GM12865 (cell line): ENCODE data around the gene TM9SF4.

Source experiments
- DNase-seq: peaks from one replicate; pipeline ENCODE4 v3.0.0; 2010; ENCODE audit warnings: low read depth
- H3K4me3 ChIP-seq: 2 replicates; pipeline ENCODE4 v1.5.1; 2011; ENCODE audit warnings: mild to moderate bottlenecking, low read depth, low read length, control low read depth
- TF ChIP-seq, protein P1 (sequence below): IDR thresholded peaks from 2 replicates; pipeline ENCODE4 v1.5.1; 2011; ENCODE audit warnings: low read length, control low read depth, low read depth, inconsistent platforms; ENCODE audit not compliant: insufficient read depth; ENCODE audit errors: missing control alignments

Gene TM9SF4

GRCh38 chr20:32077190-32077589 is 32.3 kb upstream of the TM9SF4 start:
- TF ChIP-seq, protein P1, sequence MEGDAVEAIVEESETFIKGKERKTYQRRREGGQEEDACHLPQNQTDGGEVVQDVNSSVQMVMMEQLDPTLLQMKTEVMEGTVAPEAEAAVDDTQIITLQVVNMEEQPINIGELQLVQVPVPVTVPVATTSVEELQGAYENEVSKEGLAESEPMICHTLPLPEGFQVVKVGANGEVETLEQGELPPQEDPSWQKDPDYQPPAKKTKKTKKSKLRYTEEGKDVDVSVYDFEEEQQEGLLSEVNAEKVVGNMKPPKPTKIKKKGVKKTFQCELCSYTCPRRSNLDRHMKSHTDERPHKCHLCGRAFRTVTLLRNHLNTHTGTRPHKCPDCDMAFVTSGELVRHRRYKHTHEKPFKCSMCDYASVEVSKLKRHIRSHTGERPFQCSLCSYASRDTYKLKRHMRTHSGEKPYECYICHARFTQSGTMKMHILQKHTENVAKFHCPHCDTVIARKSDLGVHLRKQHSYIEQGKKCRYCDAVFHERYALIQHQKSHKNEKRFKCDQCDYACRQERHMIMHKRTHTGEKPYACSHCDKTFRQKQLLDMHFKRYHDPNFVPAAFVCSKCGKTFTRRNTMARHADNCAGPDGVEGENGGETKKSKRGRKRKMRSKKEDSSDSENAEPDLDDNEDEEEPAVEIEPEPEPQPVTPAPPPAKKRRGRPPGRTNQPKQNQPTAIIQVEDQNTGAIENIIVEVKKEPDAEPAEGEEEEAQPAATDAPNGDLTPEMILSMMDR = no peak
- DNase-seq = no peak
- H3K4me3 ChIP-seq = no peak overlapping the region

DNA sequence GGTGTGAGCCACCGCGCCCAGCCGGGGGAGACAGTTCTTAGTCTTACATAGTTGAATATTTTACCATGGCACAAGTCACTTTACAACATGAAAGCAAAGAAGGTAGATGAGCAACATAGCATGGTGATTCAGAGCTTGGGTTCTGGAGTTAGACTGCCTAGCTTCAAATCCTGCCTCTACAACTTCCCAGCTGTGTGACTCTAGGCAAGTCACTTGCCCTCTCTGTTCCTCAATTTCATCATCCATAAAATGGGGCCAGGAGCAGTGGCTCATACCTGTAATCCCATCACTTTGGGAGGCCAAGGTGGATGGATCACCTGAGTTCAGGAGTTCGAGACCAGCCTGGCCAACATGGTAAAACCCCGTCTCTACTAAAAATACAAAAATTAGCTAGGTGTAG is 31.2 kb upstream of the TM9SF4 start:
- no peak overlapping the region for H3K4me3 ChIP-seq
- no peak for DNase-seq
- TF ChIP-seq, protein P1 = no peak

DNA sequence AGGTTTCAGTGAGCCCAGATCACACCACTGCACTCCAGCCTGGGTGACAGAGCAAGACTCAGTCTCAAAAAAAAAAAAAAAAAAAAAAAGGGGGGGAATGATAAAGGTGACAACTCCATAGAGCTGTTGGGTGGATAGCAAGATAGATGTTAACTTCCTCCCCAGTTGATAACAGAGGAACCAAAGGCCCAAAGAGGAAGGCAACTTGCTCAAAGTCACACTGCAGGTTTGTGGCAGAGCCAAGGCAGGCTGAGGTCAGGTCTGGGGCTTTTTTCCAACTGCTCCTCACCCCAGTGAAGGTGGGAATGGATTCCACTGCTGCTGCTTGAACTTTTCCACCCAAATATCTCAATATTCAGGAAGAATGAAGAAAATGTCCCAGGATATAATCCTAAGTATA is 30.7 kb upstream of the TM9SF4 start:
- H3K4me3 ChIP-seq = no peak overlapping the region
- no peak for DNase-seq
- TF ChIP-seq, protein P1 = no peak

DNA sequence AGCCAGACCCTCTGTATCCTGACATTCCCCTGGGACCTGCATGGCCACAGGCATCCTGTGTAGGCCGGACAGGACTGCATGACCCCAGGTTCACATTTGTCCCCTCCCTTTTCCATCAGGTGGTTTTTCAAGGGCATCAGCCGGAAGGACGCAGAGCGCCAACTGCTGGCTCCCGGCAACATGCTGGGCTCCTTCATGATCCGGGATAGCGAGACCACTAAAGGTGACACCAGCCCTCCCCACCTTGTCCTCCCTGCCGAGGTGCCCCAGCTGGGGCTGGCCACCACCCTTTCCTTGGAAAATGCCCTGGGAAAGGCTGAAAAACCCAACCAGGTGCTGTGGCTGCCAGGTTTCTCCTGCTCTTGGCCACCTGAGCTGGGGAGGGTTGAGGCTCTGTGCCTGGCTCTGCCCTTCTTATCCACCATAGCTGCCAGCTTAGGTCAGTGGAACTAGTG is 29.8 kb upstream of the TM9SF4 start:
- no peak overlapping the region for H3K4me3 ChIP-seq
- no peak for DNase-seq
- TF ChIP-seq, protein P1 = no peak

- H3K4me3 ChIP-seq = no peak overlapping the region
- TF ChIP-seq, protein P1 = no peak
- no peak for DNase-seq
Measured at GRCh38 chr20:32080783-32081182, 28.7 kb upstream of the TM9SF4 start.

DNA sequence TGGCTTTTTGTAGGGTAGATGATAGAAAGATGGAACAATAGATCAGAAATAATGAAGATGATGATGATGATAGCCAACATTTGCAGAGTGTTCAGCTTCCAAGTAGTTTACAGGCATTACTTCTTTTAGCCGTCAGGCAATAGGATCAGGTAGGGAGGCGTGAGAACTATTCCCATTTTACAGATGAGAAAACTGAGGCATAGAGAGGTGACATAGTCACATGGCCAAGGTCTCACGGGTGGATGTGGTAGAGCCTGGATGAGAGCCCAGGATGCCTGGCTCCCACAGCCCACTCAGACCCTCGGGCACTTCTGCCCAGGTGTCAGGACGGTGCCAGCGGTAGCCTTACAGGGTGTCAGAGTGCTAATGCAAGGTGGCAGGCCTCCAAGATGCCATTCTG is 26.0 kb upstream of the TM9SF4 start:
- no peak for DNase-seq
- TF ChIP-seq, protein P1 = no peak
- no peak overlapping the region for H3K4me3 ChIP-seq

DNA sequence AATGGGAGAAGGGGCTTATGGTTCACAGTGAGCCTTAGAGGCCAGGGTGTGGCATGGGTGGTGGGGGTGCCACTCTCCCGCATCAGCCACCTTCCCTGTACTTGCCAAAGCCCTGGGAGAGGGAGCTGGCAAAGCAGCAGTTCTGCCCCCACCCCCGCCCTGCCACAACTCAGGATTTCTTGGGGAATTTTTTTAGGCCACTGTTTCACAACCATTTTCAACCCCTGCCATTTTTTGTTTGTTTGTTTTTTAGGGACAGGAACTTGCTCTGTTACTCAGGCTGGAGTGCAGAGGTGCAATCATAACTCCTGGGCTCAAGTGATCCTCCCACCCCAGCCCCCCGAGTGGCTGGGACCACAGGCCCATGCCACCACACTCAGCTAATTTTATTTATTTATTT is 22.4 kb upstream of the TM9SF4 start:
- no peak overlapping the region for H3K4me3 ChIP-seq
- TF ChIP-seq, protein P1 = no peak
- no peak for DNase-seq
